K562 (cell line): ENCODE data around the gene EME2. TPM values are rescaled to one million over a fixed set of nuclear protein-coding genes. Genes with fewer than 3 reads are reported as not detected.

Experiments used
- ATF1 ChIP-seq, 2 experiments: fragments of 450-650 bp in 1 of 2; IDR thresholded peaks; 2 replicates each; pipeline ENCODE4 v1.6.1; 2016; ENCODE audit warnings: missing compliant biosample characterization in 1 of 2, missing genetic modification characterization in 1 of 2
- CREB3L1 ChIP-seq: fragments of 450-650 bp; IDR thresholded peaks from 2 replicates; pipeline ENCODE4 v1.6.1; 2014; ENCODE audit warnings: low read depth, mild to moderate bottlenecking, moderate library complexity, borderline replicate concordance
- DDX20 ChIP-seq: fragments of 450-650 bp; IDR thresholded peaks from 2 replicates; pipeline ENCODE4 v1.6.1; 2016; ENCODE audit warnings: missing genetic modification characterization, low read depth, mild to moderate bottlenecking, missing compliant biosample characterization, moderate library complexity
- HCFC1 ChIP-seq: IDR thresholded peaks from 2 replicates; pipeline ENCODE4 v1.6.1; 2012; ENCODE audit warnings: low read depth, low read length, improper control_type of control experiment
- HDAC1 ChIP-seq, 2 experiments: fragments of 450-650 bp; IDR thresholded peaks; 2 replicates each; pipeline ENCODE4 v1.6.1; 2016 to 2017; ENCODE audit warnings: inconsistent platforms in 1 of 2, mild to moderate bottlenecking in 1 of 2, moderate library complexity in 1 of 2
- NCOA4 ChIP-seq: fragments of 450-650 bp; IDR thresholded peaks from 2 replicates; pipeline ENCODE4 v1.6.1; 2018; ENCODE audit warnings: mild to moderate bottlenecking; ENCODE audit not compliant: partially characterized antibody
- PHF8 ChIP-seq: fragments of 200-600 bp; sonication (generic); IDR thresholded peaks from 2 replicates; pipeline ENCODE4 v1.6.1; 2012; ENCODE audit warnings: mixed run types, mild to moderate bottlenecking, inconsistent platforms, low read length, moderate library complexity, borderline replicate concordance
- XRCC4 ChIP-seq: IDR thresholded peaks from one replicate; pipeline ENCODE4 v1.6.1; 2011; ENCODE audit not compliant: insufficient read depth, insufficient read length; ENCODE audit errors: extremely low read depth
- ZFX ChIP-seq: sonication (generic); formaldehyde crosslinking; IDR thresholded peaks from 2 replicates; pipeline ENCODE4 v1.8.0; 2022; ENCODE audit warnings: mild to moderate bottlenecking, missing genetic modification reagents, moderate library complexity
- ZNF197 ChIP-seq: fragments of 200-800 bp; sonication (Bioruptor generic); IDR thresholded peaks from 2 replicates; pipeline ENCODE4 v1.6.1; 2016; ENCODE audit warnings: low read depth, missing genetic modification characterization, missing compliant biosample characterization
- polyA plus RNA-seq, 8 experiments: library from polyadenylated mRNA; depleted of rRNA in 4 of 8; stranded (reverse) in 5 of 8; unstranded in 3 of 8; fragments of >200 nt; fragmentation: Nextera tagmentation in 2 of 8; fragmentation: Illumina TruSeq in 1 of 8; extraction: Ambion mirVana in 2 of 8; extraction: Trizol in 1 of 8; gene quantifications; 2 replicates each; pipeline versions ENCODE4 v1.2.1 to v1.2.3, GENCODE V29; 2011 to 2014; ENCODE audit warnings: inconsistent platforms in 1 of 8, missing spikeins in 1 of 8
- total RNA-seq, 7 experiments: library from RNA; depleted of rRNA in 6 of 7; stranded (reverse); fragments of >200 nt in 6 of 7; fragmentation: Illumina TruSeq in 2 of 7; extraction: Trizol in 2 of 7; gene quantifications; 2 replicates each; pipeline versions ENCODE4 v1.2.1 to v1.2.3, GENCODE V29; 2011 to 2021; ENCODE audit warnings: low replicate concordance in 1 of 7
- TF ChIP-seq, protein P1 (sequence below), 2 experiments: fragments of 450-650 bp; IDR thresholded peaks; 2 replicates each; pipeline ENCODE4 v1.6.1; 2016
- TF ChIP-seq, protein P2 (sequence below): fragments of 250-450 bp; sonication (Bioruptor Pico); IDR thresholded peaks from 2 replicates; pipeline ENCODE4 v1.5.0; 2020; ENCODE audit warnings: mild to moderate bottlenecking
- TF ChIP-seq, protein P3 (sequence below), 2 experiments: fragments of 450-650 bp; IDR thresholded peaks; 2 replicates each; pipeline ENCODE4 v1.6.1; 2016; ENCODE audit warnings: mild to moderate bottlenecking in 2 of 2, borderline replicate concordance in 1 of 2, low read depth in 1 of 2, moderate library complexity in 1 of 2

Gene EME2
- total and polyA plus RNA-seq, 9 of the 15 experiments (the other 6 are each of a cell fraction or from before 2014, with no cell fraction given) = 0.35 to 19.9 (median 3.5) TPM

- TF ChIP-seq, protein P1, sequence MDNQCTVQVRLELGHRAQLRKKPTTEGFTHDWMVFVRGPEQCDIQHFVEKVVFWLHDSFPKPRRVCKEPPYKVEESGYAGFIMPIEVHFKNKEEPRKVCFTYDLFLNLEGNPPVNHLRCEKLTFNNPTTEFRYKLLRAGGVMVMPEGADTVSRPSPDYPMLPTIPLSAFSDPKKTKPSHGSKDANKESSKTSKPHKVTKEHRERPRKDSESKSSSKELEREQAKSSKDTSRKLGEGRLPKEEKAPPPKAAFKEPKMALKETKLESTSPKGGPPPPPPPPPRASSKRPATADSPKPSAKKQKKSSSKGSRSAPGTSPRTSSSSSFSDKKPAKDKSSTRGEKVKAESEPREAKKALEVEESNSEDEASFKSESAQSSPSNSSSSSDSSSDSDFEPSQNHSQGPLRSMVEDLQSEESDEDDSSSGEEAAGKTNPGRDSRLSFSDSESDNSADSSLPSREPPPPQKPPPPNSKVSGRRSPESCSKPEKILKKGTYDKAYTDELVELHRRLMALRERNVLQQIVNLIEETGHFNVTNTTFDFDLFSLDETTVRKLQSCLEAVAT (IDR thresholded peaks at IDR 0.05) = peak in 1 of 2 experiments; percentile 98; a peak in 2 of 4 replicates
- TF ChIP-seq HDAC1 (IDR thresholded peaks at IDR 0.05) (no peak; a peak in 1 of 4 replicates), DDX20 (tag) (no peak), CREB3L1 (peak; percentile 90), NCOA4 (no peak), ZFX (CRISPR knock-in tag) (peak; percentile 67), XRCC4 (no peak), HCFC1 (peak; percentile 82), ZNF197 (CRISPR knock-in tag) (no peak), PHF8 (peak; percentile 69; the same call in 1 of the 2 replicates), ATF1 (CRISPR knock-in tag; IDR thresholded peaks at IDR 0.05) (peak; percentile 77), ATF1 (tag; IDR thresholded peaks at IDR 0.05) (peak; percentile 99)
- TF ChIP-seq, protein P2, sequence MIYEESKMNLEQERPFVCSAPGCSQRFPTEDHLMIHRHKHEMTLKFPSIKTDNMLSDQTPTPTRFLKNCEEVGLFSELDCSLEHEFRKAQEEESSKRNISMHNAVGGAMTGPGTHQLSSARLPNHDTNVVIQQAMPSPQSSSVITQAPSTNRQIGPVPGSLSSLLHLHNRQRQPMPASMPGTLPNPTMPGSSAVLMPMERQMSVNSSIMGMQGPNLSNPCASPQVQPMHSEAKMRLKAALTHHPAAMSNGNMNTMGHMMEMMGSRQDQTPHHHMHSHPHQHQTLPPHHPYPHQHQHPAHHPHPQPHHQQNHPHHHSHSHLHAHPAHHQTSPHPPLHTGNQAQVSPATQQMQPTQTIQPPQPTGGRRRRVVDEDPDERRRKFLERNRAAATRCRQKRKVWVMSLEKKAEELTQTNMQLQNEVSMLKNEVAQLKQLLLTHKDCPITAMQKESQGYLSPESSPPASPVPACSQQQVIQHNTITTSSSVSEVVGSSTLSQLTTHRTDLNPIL = no peak
- TF ChIP-seq, protein P3, sequence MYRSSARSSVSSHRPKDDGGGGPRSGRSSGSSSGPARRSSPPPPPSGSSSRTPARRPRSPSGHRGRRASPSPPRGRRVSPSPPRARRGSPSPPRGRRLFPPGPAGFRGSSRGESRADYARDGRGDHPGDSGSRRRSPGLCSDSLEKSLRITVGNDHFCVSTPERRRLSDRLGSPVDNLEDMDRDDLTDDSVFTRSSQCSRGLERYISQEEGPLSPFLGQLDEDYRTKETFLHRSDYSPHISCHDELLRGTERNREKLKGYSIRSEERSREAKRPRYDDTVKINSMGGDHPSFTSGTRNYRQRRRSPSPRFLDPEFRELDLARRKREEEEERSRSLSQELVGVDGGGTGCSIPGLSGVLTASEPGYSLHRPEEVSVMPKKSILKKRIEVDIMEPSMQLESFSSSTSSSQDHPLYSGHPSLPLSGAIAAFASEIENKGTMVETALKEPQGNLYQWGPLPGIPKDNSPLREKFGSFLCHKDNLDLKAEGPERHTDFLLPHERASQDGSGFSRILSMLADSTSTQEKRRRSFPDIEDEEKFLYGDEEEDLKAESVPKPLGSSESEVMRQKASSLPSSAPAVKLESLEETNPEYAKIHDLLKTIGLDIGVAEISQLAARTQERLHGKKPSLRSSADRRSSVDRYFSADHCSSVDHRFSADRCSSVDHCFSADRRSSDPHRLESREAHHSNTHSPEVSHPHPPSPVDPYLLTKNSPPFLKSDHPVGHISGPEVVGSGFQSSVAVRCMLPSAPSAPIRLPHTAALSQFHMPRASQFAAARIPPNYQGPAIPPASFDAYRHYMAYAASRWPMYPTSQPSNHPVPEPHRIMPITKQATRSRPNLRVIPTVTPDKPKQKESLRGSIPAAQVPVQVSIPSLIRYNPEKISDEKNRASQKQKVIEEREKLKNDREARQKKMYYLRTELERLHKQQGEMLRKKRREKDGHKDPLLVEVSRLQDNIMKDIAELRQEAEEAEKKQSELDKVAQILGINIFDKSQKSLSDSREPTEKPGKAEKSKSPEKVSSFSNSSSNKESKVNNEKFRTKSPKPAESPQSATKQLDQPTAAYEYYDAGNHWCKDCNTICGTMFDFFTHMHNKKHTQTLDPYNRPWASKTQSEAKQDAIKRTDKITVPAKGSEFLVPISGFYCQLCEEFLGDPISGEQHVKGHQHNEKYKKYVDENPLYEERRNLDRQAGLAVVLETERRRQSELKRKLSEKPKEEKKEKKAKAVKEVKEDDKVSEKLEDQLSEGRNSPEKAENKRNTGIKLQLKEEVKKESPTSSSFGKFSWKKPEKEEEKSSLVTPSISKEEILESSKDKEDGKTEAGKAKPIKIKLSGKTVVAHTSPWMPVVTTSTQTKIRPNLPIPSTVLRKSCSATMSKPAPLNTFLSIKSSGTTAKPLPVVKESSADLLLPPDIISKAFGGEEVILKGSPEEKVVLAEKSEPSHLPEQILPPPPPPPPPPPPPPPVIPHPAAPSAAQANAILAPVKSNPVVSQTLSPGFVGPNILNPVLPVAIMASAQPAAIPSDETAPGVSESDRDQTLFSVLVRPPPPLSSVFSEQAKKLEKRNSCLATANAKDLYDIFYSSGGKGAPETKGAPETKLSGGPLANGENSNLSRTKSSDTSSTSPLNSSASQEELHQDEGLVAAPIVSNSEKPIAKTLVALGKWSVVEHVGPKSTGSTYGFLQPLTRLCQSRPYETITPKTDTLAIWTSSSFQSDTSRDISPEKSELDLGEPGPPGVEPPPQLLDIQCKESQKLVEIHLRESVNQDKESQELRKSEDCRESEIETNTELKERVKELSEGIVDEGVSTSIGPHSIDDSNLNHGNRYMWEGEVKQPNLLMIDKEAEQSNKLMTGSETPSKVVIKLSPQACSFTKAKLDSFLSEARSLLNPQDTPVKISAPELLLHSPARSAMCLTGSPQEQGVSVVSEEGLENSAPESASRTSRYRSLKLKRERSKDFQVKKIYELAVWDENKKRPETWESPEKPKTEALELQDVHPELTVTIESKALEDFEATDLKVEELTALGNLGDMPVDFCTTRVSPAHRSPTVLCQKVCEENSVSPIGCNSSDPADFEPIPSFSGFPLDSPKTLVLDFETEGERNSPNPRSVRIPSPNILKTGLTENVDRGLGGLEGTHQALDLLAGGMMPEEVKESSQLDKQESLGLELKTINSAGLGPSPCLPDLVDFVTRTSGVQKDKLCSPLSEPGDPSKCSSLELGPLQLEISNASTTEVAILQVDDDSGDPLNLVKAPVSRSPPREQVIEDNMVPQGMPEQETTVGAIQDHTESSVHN (IDR thresholded peaks at IDR 0.05; ENCODE audit: borderline replicate concordance in 1 of 2, low read depth in 1 of 2) = no peak
These were observed 10.0 kb downstream of the EME2 start, which contains the start of the genes NUBP2 and SPSB3 (continued) for GRCh38 chr16:1782408-1783264.
